ENCODE results near the gene SPTSSA. TPM values are rescaled to one million over a fixed set of nuclear protein-coding genes. Genes with fewer than 3 reads are reported as not detected.

Gene SPTSSA
- total RNA-seq, 1 donor from 2014 or later: 14.9 TPM

- no peak overlapping the region for H3K27ac Mint-ChIP-seq
- TF ChIP-seq CTCF (conservative IDR thresholded peaks at IDR 0.05): no peak
- no peak overlapping the region for H3K4me3 Mint-ChIP-seq
- H3K9me3 Mint-ChIP-seq: no peaks in the 10 kb centered on the region
- no peaks in the 10 kb centered on the region for H3K27me3 Mint-ChIP-seq
- peaks cover 21% of the 10 kb centered on the region for H3K4me1 Mint-ChIP-seq (ENCODE audit: unreplicated experiment)
- DNase-seq (ENCODE audit: extremely low spot score, unreplicated experiment): no peak
- peaks cover 5% of the 10 kb centered on the region for H3K36me3 Mint-ChIP-seq
These were observed 4.9 kb downstream of the SPTSSA start for GRCh38 chr14:34457186-34457585.

- Mint-ChIP-seq H3K27ac (no peak overlapping the region), H3K36me3 (peaks cover 5% of the 10 kb centered on the region), H3K4me3 (no peak overlapping the region), H3K27me3 (no peaks in the 10 kb centered on the region), H3K4me1 (ENCODE audit: unreplicated experiment) (peaks cover 4% of the 10 kb centered on the region), H3K9me3 (no peaks in the 10 kb centered on the region)
- TF ChIP-seq CTCF (conservative IDR thresholded peaks at IDR 0.05): no peak
- DNase-seq (ENCODE audit: extremely low spot score, unreplicated experiment): no peak
These were observed 8.8 kb downstream of the SPTSSA start for GRCh38 chr14:34453226-34453625.

GRCh38 chr14:34452258-34452822, 9.7 kb downstream of the SPTSSA start:
- Mint-ChIP-seq H3K4me1 (ENCODE audit: unreplicated experiment) (peaks cover 4% of the 10 kb centered on the region), H3K9me3 (no peaks in the 10 kb centered on the region), H3K36me3 (peaks cover 10% of the 10 kb centered on the region), H3K4me3 (no peak overlapping the region), H3K27ac (no peak overlapping the region), H3K27me3 (no peaks in the 10 kb centered on the region)
- no peak for TF ChIP-seq CTCF (conservative IDR thresholded peaks at IDR 0.05)
- DNase-seq (ENCODE audit: extremely low spot score, unreplicated experiment): no peak

GRCh38 chr14:34450958-34451357, 11.1 kb downstream of the SPTSSA start:
- no peaks in the 10 kb centered on the region for H3K27me3 Mint-ChIP-seq

GRCh38 chr14:34450542-34450915, 11.5 kb downstream of the SPTSSA start:
- no peak overlapping the region for H3K4me3 Mint-ChIP-seq
- H3K27ac Mint-ChIP-seq: no peak overlapping the region
- no peak for DNase-seq (ENCODE audit: extremely low spot score, unreplicated experiment)
- TF ChIP-seq CTCF (conservative IDR thresholded peaks at IDR 0.05): no peak
- H3K4me1 Mint-ChIP-seq (ENCODE audit: unreplicated experiment): peaks cover 4% of the 10 kb centered on the region
- no peaks in the 10 kb centered on the region for H3K27me3 Mint-ChIP-seq
- peaks cover 12% of the 10 kb centered on the region for H3K36me3 Mint-ChIP-seq
- no peaks in the 10 kb centered on the region for H3K9me3 Mint-ChIP-seq

More at GRCh38 chr14:34450958-34451357, 11.1 kb downstream of the SPTSSA start:
- no peak overlapping the region for H3K27ac Mint-ChIP-seq
- TF ChIP-seq CTCF (conservative IDR thresholded peaks at IDR 0.05): no peak
- H3K4me3 Mint-ChIP-seq: no peak overlapping the region
- H3K4me1 Mint-ChIP-seq (ENCODE audit: unreplicated experiment): peaks cover 4% of the 10 kb centered on the region
- peaks cover 12% of the 10 kb centered on the region for H3K36me3 Mint-ChIP-seq
- H3K9me3 Mint-ChIP-seq: no peaks in the 10 kb centered on the region
- DNase-seq (ENCODE audit: extremely low spot score, unreplicated experiment): no peak

Data from type B pancreatic cell (in vitro differentiated cells).